Measurements from ENCODE around the gene MXI1. TPM values are rescaled to one million over a fixed set of nuclear protein-coding genes. Genes with fewer than 3 reads are reported as not detected.

Gene MXI1
- total and polyA plus RNA-seq, 4 donors = 11.2 to 55.8 (median 18.7) TPM

DNA sequence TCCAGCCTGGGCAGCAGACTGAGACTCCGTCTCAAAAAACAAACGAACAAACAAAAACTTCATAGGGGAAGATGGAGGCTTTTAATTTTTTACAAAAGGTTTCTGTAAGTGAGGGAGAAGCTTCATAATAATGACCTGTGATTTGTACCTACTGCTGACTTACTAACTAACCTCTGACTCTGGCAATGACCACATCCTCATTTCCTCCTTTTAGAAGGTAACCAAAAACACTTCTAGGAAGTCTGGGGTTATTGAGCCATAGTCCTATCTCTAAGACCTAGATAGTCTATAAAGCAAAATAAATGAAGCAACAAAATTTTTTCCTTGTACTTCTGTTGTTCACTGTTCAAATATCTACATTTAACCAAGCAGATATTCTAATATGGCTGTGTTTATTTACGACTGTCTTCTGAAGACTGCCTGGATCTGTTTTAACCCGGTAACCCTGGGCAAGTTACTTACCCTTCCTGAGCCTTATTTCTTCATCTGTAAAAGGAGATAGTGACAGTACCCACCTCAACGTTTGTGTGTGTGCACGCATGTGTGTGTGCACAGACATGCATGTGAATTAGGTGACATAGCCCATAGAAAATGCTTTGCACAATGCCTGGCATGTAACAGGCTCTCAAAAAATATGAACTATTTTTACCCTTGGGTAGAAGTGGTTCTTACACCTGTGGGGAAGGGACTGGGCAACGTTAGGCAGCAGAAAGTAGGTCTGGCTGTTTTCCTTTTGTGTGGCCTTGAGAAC, 128.1 kb downstream of the MXI1 start:
- Histone ChIP-seq H3K27ac (ENCODE audit: low read depth in 1 of 2, low read length in 1 of 2) (no peak overlapping the region), H3K36me3 (ENCODE audit: control insufficient read depth in 4 of 4, insufficient read depth in 4 of 4, low read length in 4 of 4) (no peaks in the 10 kb centered on the region), H3K4me1 (ENCODE audit: control insufficient read depth in 5 of 5, insufficient read depth in 5 of 5, low read length in 5 of 5) (peaks cover 0 to 10% (median 0%) of the 10 kb centered on the region in 5 donors), H3K9ac (ENCODE audit: insufficient read depth in 1 of 2, low read length in 2 of 2) (no peak overlapping the region), H3K4me3 (no peak overlapping the region), H3K9me3 (ENCODE audit: control insufficient read depth in 4 of 4, insufficient read depth in 3 of 4, low read length in 3 of 4) (peaks cover 0 to 11% (median 0%) of the 10 kb centered on the region in 4 donors), H3K27me3 (ENCODE audit: control insufficient read depth in 3 of 3, insufficient read depth in 3 of 3, low read length in 2 of 3) (no peaks in the 10 kb centered on the region)
- TF ChIP-seq, protein P1, sequence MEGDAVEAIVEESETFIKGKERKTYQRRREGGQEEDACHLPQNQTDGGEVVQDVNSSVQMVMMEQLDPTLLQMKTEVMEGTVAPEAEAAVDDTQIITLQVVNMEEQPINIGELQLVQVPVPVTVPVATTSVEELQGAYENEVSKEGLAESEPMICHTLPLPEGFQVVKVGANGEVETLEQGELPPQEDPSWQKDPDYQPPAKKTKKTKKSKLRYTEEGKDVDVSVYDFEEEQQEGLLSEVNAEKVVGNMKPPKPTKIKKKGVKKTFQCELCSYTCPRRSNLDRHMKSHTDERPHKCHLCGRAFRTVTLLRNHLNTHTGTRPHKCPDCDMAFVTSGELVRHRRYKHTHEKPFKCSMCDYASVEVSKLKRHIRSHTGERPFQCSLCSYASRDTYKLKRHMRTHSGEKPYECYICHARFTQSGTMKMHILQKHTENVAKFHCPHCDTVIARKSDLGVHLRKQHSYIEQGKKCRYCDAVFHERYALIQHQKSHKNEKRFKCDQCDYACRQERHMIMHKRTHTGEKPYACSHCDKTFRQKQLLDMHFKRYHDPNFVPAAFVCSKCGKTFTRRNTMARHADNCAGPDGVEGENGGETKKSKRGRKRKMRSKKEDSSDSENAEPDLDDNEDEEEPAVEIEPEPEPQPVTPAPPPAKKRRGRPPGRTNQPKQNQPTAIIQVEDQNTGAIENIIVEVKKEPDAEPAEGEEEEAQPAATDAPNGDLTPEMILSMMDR (IDR thresholded peaks at IDR 0.05; ENCODE audit: control extremely low read depth, extremely low read depth) = no peak
- WGBS, 2 donors = 66 to 71% methylated on average over 7 of the region's 7 CpGs
- no peak for DNase-seq
- no peak for ATAC-seq (ENCODE audit: insufficient read depth, low FRiP score)

DNA sequence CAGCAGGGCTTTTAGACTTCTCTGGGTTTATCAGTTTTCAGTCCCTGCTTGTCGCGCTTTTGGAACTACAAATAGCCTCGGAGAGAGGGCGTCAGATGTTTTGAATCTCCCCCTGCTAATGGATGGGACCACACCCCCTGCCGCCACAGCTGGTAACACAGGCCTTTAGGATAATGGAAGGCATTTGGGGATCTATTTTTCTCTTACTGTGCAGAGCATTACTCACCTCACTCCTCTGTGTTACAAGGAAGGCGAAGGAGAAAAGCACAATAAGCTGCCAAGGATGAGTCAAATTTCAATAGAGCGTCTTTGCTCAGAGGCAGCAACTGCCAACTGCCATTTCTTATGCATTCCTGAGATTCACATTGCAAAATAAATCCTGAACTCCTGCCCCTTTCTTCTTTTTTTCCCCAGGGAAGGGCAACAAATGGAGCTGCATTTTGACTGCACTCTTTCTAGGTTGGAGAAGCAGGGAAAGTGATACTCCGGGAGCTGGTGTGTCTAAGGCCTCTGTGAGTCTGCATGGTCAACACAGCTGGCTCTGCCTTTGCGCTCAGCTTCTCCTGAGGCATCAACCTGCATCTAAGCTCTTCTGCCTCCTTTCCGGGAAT, 128.8 kb downstream of the MXI1 start:
- Histone ChIP-seq H3K9me3 (ENCODE audit: control insufficient read depth in 4 of 4, insufficient read depth in 3 of 4, low read length in 3 of 4) (peaks cover 0 to 5% (median 0%) of the 10 kb centered on the region in 4 donors), H3K4me1 (ENCODE audit: control insufficient read depth in 5 of 5, insufficient read depth in 5 of 5, low read length in 5 of 5) (peaks cover 0 to 10% (median 0%) of the 10 kb centered on the region in 5 donors), H3K27me3 (ENCODE audit: control insufficient read depth in 3 of 3, insufficient read depth in 3 of 3, low read length in 2 of 3) (no peaks in the 10 kb centered on the region), H3K9ac (ENCODE audit: insufficient read depth in 1 of 2, low read length in 2 of 2) (no peak overlapping the region), H3K36me3 (ENCODE audit: control insufficient read depth in 4 of 4, insufficient read depth in 4 of 4, low read length in 4 of 4) (no peaks in the 10 kb centered on the region), H3K27ac (ENCODE audit: low read depth in 1 of 2, low read length in 1 of 2) (no peak overlapping the region), H3K4me3 (no peak overlapping the region)
- DNase-seq (peak; percentile 36 to 72 (median 56)), ATAC-seq (ENCODE audit: insufficient read depth, low FRiP score) (peak; percentile 59)
- 66 to 80% methylated on average over 10 of the region's 10 CpGs for WGBS, 2 donors
- TF ChIP-seq, protein P1 (IDR thresholded peaks at IDR 0.05; ENCODE audit: control extremely low read depth, extremely low read depth) = no peak

Other genes starting within 250 kb of the MXI1 start
- 100 to 1,000 TPM in 1 of 2 donors, 10 to 100 TPM in 1; 56.2 to 289 TPM for gene ADD3, start 199.6 kb upstream of the MXI1 start, total RNA-seq
- gene ADD3, start 199.6 kb upstream of the MXI1 start, polyA plus RNA-seq = 10 to 100 TPM; 22.0 to 55.9 TPM
- gene SMNDC1, start 97.3 kb downstream of the MXI1 start, total RNA-seq = 10 to 100 TPM; 24.4 to 29.2 TPM
- 10 to 100 TPM; 11.8 to 13.3 TPM for gene SMNDC1, start 97.3 kb downstream of the MXI1 start, polyA plus RNA-seq

Data from lung (tissue), 12 donors.